OCI-LY3 (cell line): ENCODE measurements around the gene TTLL8.

Experiments used
- H2AFZ ChIP-seq: fragments of 200-600, 300-600 bp; shearing (Covaris generic); 2 replicates; pipeline ENCODE4 v1.6.0; 2014; ENCODE audit warnings: antibody characterized with exemption, low read depth, low read length
- H3K27ac ChIP-seq: fragments of 200-600, 300-600 bp; sonication (generic); 2 replicates; pipeline ENCODE4 v1.5.1; 2014; ENCODE audit warnings: mild to moderate bottlenecking, low read length, moderate library complexity, mixed read lengths
- H3K27me3 ChIP-seq: fragments of 200-600, 300-600 bp; sonication (generic); 2 replicates; pipeline ENCODE4 v1.6.1; 2014; ENCODE audit warnings: low read depth, low read length, mixed read lengths
- H3K36me3 ChIP-seq: fragments of 200-600, 300-600 bp; sonication (generic); replicated peaks from 2 replicates; pipeline ENCODE3; 2014; ENCODE audit warnings: low read depth, low read length, mixed read lengths
- H3K4me1 ChIP-seq: fragments of 300-600, 200-600 bp; sonication (generic); 2 replicates; pipeline ENCODE4 v1.6.1; 2014; ENCODE audit warnings: low read length, mixed read lengths
- H3K4me2 ChIP-seq: fragments of 200-600, 300-600 bp; sonication (generic); 2 replicates; pipeline ENCODE4 v1.6.1; 2014; ENCODE audit warnings: low read length, mixed read lengths
- H3K4me3 ChIP-seq: fragments of 300-600, 200-600 bp; sonication (generic); 2 replicates; pipeline ENCODE4 v1.5.1; 2014; ENCODE audit warnings: antibody characterized with exemption, mild to moderate bottlenecking, low read length, moderate library complexity
- H3K79me2 ChIP-seq: fragments of 300-600, 200-600 bp; shearing (Covaris generic); 2 replicates; pipeline ENCODE4 v1.6.1; 2014; ENCODE audit warnings: mild to moderate bottlenecking, low read length, mixed read lengths
- H3K9ac ChIP-seq: fragments of 300-600, 200-600 bp; shearing (Covaris generic); 2 replicates; pipeline ENCODE4 v1.6.0; 2014; ENCODE audit warnings: mild to moderate bottlenecking, low read length, moderate library complexity
- H3K9me3 ChIP-seq: fragments of 200-600, 300-600 bp; shearing (Covaris generic); 2 replicates; pipeline ENCODE4 v1.6.1; 2014; ENCODE audit warnings: low read length, mixed read lengths; ENCODE audit not compliant: insufficient read depth
- H4K20me1 ChIP-seq: fragments of 200-600, 300-600 bp; sonication (generic); 2 replicates; pipeline ENCODE4 v1.6.1; 2016; ENCODE audit warnings: low read length, mixed read lengths; ENCODE audit not compliant: insufficient read depth
- EZH2phosphoT487 ChIP-seq: fragments of 200-600 bp; shearing (Covaris generic); IDR thresholded peaks from 2 replicates; pipeline ENCODE4 v1.6.1; 2018; ENCODE audit warnings: antibody characterized with exemption, mixed run types, low read depth
- TF ChIP-seq, protein P1 (sequence below): fragments of 200-600, 300-600 bp; sonication (generic); IDR thresholded peaks from 2 replicates; pipeline ENCODE4 v1.5.1; 2014; ENCODE audit warnings: antibody characterized with exemption, low read length, low read depth

The TTLL8 gene

DNA sequence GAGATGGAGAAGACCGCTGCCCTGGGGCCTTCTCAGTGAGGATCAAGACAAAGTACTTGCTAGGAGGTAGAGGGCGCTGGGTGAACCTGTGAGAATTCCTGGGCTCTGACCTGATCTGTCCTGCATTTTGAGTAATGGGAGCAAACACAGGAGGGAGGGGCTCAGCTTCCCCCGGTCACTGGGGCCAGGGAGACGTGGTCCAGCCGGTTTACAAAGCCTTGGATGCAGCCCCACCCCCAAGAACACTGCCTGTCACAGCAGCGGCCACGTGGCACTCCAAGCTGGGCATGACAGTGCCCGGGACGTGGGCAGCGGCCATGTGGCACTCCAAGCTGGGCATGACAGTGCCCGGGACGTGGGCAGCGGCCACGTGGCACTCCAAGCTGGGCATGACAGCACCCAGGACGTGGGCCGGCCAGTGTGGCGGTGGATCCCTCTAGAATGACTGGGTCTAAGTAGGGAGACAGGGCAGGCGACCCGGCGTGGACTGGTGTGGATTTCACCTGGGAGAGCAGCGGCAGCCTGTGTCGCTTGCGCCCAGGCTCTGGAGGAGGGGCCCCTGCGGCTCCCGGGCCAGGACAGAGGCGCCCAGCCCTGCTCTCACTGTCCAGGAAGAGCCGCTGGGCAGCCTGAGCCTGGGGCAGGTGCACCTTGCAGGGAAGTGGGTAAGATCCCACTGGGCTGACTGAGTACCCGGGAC, 2.5 kb upstream of the TTLL8 start:
- no peak overlapping the region for H3K4me3 ChIP-seq
- H3K9ac ChIP-seq = no peak overlapping the region
- no peaks in the 10 kb centered on the region for H3K4me1 ChIP-seq
- H3K79me2 ChIP-seq = no peaks in the 10 kb centered on the region
- H3K27ac ChIP-seq = no peak overlapping the region
- no peak overlapping the region for H3K4me2 ChIP-seq
- no peaks in the 10 kb centered on the region for H4K20me1 ChIP-seq
- no peaks in the 10 kb centered on the region for H3K36me3 ChIP-seq
- TF ChIP-seq, protein P1, sequence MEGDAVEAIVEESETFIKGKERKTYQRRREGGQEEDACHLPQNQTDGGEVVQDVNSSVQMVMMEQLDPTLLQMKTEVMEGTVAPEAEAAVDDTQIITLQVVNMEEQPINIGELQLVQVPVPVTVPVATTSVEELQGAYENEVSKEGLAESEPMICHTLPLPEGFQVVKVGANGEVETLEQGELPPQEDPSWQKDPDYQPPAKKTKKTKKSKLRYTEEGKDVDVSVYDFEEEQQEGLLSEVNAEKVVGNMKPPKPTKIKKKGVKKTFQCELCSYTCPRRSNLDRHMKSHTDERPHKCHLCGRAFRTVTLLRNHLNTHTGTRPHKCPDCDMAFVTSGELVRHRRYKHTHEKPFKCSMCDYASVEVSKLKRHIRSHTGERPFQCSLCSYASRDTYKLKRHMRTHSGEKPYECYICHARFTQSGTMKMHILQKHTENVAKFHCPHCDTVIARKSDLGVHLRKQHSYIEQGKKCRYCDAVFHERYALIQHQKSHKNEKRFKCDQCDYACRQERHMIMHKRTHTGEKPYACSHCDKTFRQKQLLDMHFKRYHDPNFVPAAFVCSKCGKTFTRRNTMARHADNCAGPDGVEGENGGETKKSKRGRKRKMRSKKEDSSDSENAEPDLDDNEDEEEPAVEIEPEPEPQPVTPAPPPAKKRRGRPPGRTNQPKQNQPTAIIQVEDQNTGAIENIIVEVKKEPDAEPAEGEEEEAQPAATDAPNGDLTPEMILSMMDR = no peak
- TF ChIP-seq EZH2phosphoT487 = no peak
- H3K27me3 ChIP-seq = no peaks in the 10 kb centered on the region
- no peak overlapping the region for H2AFZ ChIP-seq
- H3K9me3 ChIP-seq = no peaks in the 10 kb centered on the region

DNA sequence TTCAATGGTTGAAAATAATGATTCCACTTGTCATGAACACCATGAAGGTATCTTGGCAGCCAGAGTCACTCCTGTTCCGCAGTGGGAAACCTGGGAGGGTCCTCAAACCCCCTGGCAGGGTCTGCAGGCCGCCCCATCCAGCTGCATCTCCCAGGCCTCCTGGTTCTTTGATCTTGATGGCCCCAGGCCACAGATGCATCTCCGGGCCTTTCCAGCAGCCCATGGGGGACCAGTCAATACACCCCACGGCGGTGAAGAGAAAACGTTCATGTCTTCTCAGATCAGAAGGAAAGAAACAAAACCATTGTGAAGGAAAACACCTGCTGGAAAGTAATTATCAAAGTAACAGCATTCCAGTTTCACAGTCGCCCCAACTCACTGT, 1.8 kb upstream of the TTLL8 start:
- H3K79me2 ChIP-seq = no peaks in the 10 kb centered on the region
- no peaks in the 10 kb centered on the region for H3K4me1 ChIP-seq
- no peak for TF ChIP-seq EZH2phosphoT487
- TF ChIP-seq, protein P1 = no peak
- H2AFZ ChIP-seq = no peak overlapping the region
- no peaks in the 10 kb centered on the region for H3K9me3 ChIP-seq
- no peaks in the 10 kb centered on the region for H3K27me3 ChIP-seq
- no peak overlapping the region for H3K9ac ChIP-seq
- H4K20me1 ChIP-seq = no peaks in the 10 kb centered on the region
- no peak overlapping the region for H3K4me3 ChIP-seq
- no peaks in the 10 kb centered on the region for H3K36me3 ChIP-seq
- no peak overlapping the region for H3K27ac ChIP-seq
- H3K4me2 ChIP-seq = no peak overlapping the region

DNA sequence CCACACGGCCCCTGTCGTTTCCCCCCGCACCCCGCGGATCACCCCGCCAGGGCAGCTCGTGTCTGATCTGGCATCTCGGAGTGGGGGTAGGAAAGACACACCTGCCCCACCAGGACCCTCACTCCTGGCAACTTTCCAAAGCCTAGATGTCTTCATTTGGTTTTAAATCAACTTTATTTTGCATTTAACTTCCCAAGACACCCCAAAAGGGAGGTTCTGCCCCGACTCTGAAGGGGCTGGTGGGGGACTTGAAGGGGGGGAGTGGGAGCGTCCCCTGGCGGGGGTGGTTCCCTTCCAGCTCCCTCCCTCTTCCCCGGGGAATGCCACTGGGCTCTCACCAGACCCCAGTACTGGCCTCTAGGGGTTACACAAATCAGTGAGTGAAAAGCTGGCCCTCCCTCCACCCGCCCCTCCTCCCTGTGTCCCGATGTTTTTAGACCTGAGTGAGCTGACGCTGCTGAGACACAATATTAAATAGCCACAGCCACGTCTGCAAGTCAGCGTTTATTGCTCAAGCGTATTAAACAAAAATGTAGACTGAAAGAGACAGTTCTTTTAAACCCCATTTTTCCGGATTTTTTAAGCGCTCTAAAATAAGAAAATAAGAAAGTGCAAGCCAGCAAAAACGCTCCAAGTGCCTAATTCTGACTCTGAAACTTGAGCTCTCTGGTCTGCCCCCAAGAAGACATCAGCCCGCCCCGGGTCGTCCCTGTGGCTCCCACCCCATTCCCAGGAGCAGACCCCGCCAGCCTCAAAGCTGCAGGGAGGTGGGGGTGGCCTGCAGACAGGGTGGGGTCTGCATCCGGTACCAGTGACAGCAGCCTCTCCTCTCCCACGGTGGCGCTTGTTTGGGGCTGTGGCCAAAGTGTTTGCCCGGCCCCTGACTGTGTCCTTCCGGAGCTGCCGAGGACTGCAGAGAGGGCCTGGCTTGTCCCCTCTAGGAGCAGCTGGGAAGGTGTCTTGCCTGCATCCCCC, 1.1 kb upstream of the TTLL8 start:
- Histone ChIP-seq H3K4me3 (no peak overlapping the region), H3K9me3 (no peaks in the 10 kb centered on the region), H2AFZ (no peak overlapping the region), H3K4me2 (no peak overlapping the region), H3K27ac (no peak overlapping the region), H3K4me1 (no peaks in the 10 kb centered on the region), H3K36me3 (no peaks in the 10 kb centered on the region), H3K9ac (no peak overlapping the region), H3K79me2 (no peaks in the 10 kb centered on the region), H3K27me3 (no peaks in the 10 kb centered on the region), H4K20me1 (no peaks in the 10 kb centered on the region)
- TF ChIP-seq, protein P1 = no peak
- no peak for TF ChIP-seq EZH2phosphoT487
